DMS 273 treated with DMSO at 0.1 percent for 48 hours (cell line): ENCODE data around the gene USP48.
"Not testable (repeated sequence)": the region's sequence is repeated elsewhere in the genome, so short reads cannot be mapped to it uniquely, and the experiment has no call there.

ENCODE experiments used
- DNase-seq: peaks from one replicate; lab custom pipeline; 2025; lab: John Stamatoyannopoulos, UW

USP48 gene

GRCh38 chr1:21782868-21783678 lies at the start of gene USP48:
TSS of gene USP48 (minus strand) at chr1:21783149. CDS start at chr1:21782957, 192 bp downstream.
- DNase-seq = peak; percentile 82

- DNase-seq = no peak
Observed at GRCh38 chr1:21831454-21831970, 48.6 kb upstream of the USP48 start.

GRCh38 chr1:21830792-21831453 lies 48.0 kb upstream of the USP48 start:
- DNase-seq = no peak

GRCh38 chr1:21829294-21829693 lies 46.3 kb upstream of the USP48 start:
- no peak for DNase-seq

GRCh38 chr1:21828506-21829210 lies 45.7 kb upstream of the USP48 start:
- DNase-seq = no peak

- DNase-seq = no peak
Observed at GRCh38 chr1:21828075-21828474, 45.1 kb upstream of the USP48 start.

GRCh38 chr1:21827141-21827679 lies 44.3 kb upstream of the USP48 start:
- DNase-seq = no peak

- not testable (repeated sequence) for DNase-seq
Observed at GRCh38 chr1:21826694-21827093, 43.7 kb upstream of the USP48 start.

GRCh38 chr1:21825393-21825792 lies 42.4 kb upstream of the USP48 start:
- no peak for DNase-seq

GRCh38 chr1:21824926-21825325 lies 42.0 kb upstream of the USP48 start:
- DNase-seq = no peak

GRCh38 chr1:21823980-21824702 lies 41.2 kb upstream of the USP48 start:
- DNase-seq = no peak

GRCh38 chr1:21823206-21823979 lies 40.4 kb upstream of the USP48 start:
- no peak for DNase-seq

GRCh38 chr1:21822349-21822748 lies 39.4 kb upstream of the USP48 start:
- DNase-seq = no peak

- DNase-seq = no peak
Observed at GRCh38 chr1:21821385-21822019, 38.6 kb upstream of the USP48 start.

- DNase-seq = no peak
Observed at GRCh38 chr1:21820597-21821232, 37.8 kb upstream of the USP48 start.

GRCh38 chr1:21818656-21819055 lies 35.7 kb upstream of the USP48 start:
- no peak for DNase-seq

- no peak for DNase-seq
Observed at GRCh38 chr1:21816602-21817302, 33.8 kb upstream of the USP48 start.

- DNase-seq = no peak
Observed at GRCh38 chr1:21815724-21816321, 32.9 kb upstream of the USP48 start.
